Measurements from ENCODE around the gene LMBR1. TPM values are rescaled to one million over a fixed set of nuclear protein-coding genes. Genes with fewer than 3 reads are reported as not detected.

The LMBR1 gene
- total and polyA plus RNA-seq, 2 of the 4 experiments (the other 2 are of a cell fraction): 11.9 to 19.9 TPM

DNA sequence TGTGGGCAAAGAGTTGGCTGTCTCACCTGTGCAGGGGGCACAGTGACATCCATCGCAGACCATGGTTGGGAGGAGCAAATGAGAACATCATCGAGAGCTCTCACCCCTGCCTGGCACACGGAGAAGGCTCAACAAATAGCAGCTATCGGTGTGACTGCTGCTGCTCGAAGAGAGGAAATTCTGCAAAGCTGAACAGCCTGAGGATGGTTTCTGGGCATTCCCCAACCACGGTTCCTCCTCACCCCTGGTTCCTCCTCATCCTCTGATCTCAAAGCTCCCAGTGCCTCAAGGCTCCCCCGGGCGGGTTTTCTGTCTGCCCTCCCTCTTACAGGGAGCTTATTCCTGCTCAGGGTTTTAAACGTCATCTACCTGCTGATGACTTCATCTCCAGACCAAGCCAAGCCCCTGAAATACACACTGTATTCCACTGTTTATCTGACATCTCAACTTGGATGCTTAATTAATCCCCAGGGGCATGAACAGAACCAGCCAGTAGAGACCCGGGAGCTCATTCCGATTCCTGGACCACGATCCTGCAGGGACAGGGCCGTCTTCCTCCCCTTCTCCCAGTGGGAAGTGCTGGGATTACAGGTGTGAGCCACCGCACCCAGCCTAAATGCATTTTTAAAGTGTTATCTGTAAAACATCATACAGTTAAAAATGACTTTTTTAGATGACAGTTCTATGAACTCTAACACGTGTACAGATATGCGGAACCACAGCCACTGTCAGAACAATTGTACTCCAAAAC is 37.0 kb upstream of the LMBR1 start:
- H2BK20ac ChIP-seq (ENCODE audit: low read depth, low read length): no peak overlapping the region
- POLR2A ChIA-PET (ENCODE audit: unreplicated experiment): no interaction called here
- TF ChIP-seq MAZ (IDR thresholded peaks at IDR 0.05; ENCODE audit: borderline replicate concordance, low read depth, low read length) (no peak), RAD21 (IDR thresholded peaks at IDR 0.05; ENCODE audit: low read length) (no peak), RCOR1 (IDR thresholded peaks at IDR 0.05; ENCODE audit: insufficient replicate concordance, low read length) (no peak), NFE2L2 (IDR thresholded peaks at IDR 0.05; ENCODE audit: low read depth, low read length) (no peak), MAFK (IDR thresholded peaks at IDR 0.05; ENCODE audit: low read depth, low read length) (no peak), POLR2A (IDR thresholded peaks at IDR 0.05; ENCODE audit: low read depth, low read length) (no peak), CHD1 (IDR thresholded peaks at IDR 0.05; ENCODE audit: low read depth, low read length) (no peak), RFX5 (IDR thresholded peaks at IDR 0.05; ENCODE audit: low read depth, low read length) (no peak), FOS (IDR thresholded peaks at IDR 0.05; ENCODE audit: low read depth, low read length) (no peak), SMC3 (IDR thresholded peaks at IDR 0.05; ENCODE audit: low read depth, low read length) (no peak), BHLHE40 (IDR thresholded peaks at IDR 0.05; ENCODE audit: low read depth, low read length) (no peak)
- TF ChIP-seq, protein P1, sequence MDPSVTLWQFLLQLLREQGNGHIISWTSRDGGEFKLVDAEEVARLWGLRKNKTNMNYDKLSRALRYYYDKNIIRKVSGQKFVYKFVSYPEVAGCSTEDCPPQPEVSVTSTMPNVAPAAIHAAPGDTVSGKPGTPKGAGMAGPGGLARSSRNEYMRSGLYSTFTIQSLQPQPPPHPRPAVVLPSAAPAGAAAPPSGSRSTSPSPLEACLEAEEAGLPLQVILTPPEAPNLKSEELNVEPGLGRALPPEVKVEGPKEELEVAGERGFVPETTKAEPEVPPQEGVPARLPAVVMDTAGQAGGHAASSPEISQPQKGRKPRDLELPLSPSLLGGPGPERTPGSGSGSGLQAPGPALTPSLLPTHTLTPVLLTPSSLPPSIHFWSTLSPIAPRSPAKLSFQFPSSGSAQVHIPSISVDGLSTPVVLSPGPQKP (IDR thresholded peaks at IDR 0.05; ENCODE audit: borderline replicate concordance, low read depth, low read length): no peak
- TF ChIP-seq, protein P2, sequence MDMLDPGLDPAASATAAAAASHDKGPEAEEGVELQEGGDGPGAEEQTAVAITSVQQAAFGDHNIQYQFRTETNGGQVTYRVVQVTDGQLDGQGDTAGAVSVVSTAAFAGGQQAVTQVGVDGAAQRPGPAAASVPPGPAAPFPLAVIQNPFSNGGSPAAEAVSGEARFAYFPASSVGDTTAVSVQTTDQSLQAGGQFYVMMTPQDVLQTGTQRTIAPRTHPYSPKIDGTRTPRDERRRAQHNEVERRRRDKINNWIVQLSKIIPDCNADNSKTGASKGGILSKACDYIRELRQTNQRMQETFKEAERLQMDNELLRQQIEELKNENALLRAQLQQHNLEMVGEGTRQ (IDR thresholded peaks at IDR 0.05; ENCODE audit: low read depth, low read length): no peak
- no peak overlapping the region for H4K8ac ChIP-seq (ENCODE audit: low read depth in 2 of 2, low read length in 2 of 2)
- H3K4me3 ChIP-seq (ENCODE audit: insufficient read depth, low read depth, low read length): no peak overlapping the region
- no peaks in the 10 kb centered on the region for H3K36me3 ChIP-seq (ENCODE audit: control insufficient read depth, insufficient read depth, low read length)
- no peak overlapping the region for H2AFZ ChIP-seq (replicated peaks; ENCODE audit: low read length, poor library complexity)
- H2BK5ac ChIP-seq (ENCODE audit: low read depth, low read length, poor library complexity, severe bottlenecking): no peak overlapping the region
- H3K56ac ChIP-seq (ENCODE audit: extremely low read depth, insufficient read depth, low read length): no peak overlapping the region
- no peaks in the 10 kb centered on the region; the same call in 1 of the 2 replicates for H3K9me1 ChIP-seq (ENCODE audit: insufficient read depth, low read length)
- no peak overlapping the region for H2AK5ac ChIP-seq (ENCODE audit: low read depth, low read length)
- H3K14ac ChIP-seq (replicated peaks; ENCODE audit: low read depth, low read length): no peak overlapping the region
- intact Hi-C loops (cut with micrococcal nuclease) (no loop called here), in situ Hi-C loops (cut with MboI; ENCODE audit: low sequenced_read_pairs) (no loop called here), dilution Hi-C loops (cut with HindIII; ENCODE audit: low sequenced_read_pairs, unreplicated experiment) (no loop called here)
- no peak for ATAC-seq (ENCODE audit: low read depth)
- no peaks in the 10 kb centered on the region for H4K20me1 ChIP-seq (ENCODE audit: insufficient read depth, low read length)
- H4K91ac ChIP-seq (ENCODE audit: insufficient read depth, low read depth, low read length): no peak overlapping the region
- CTCF ChIA-PET: no interaction called here
- H3K27me3 ChIP-seq (ENCODE audit: control insufficient read depth, insufficient read depth, low read length): peaks cover 10% of the 10 kb centered on the region
- H3K27ac ChIP-seq (ENCODE audit: insufficient read depth, low read length): no peak overlapping the region
- no peak overlapping the region for H3K9ac ChIP-seq (ENCODE audit: low read depth, low read length)
- H2AK9ac ChIP-seq (replicated peaks; ENCODE audit: low read depth, low read length, poor library complexity): no peak overlapping the region
- DNase-seq: no peak
- H3K79me1 ChIP-seq (ENCODE audit: low read depth in 1 of 2, low read length in 2 of 2): no peaks in the 10 kb centered on the region
- H3K4ac ChIP-seq (ENCODE audit: low read depth, low read length): no peak overlapping the region
- no peak overlapping the region for H4K5ac ChIP-seq (ENCODE audit: low read depth, low read length)
- H2BK120ac ChIP-seq (ENCODE audit: low read depth, low read length): no peak overlapping the region
- BruUV-seq (replicated peaks): no TSS peak
- H2BK15ac ChIP-seq (ENCODE audit: low read depth, low read length): no peak overlapping the region
- H3K4me1 ChIP-seq (ENCODE audit: control insufficient read depth, insufficient read depth, low read length): no peaks in the 10 kb centered on the region
- no peak overlapping the region for H3K18ac ChIP-seq (ENCODE audit: low read depth, low read length)
- H3K23ac ChIP-seq (ENCODE audit: low read depth, low read length): no peak overlapping the region
- H3K9me3 ChIP-seq (ENCODE audit: control insufficient read depth, insufficient read depth, low read length): no peaks in the 10 kb centered on the region
- no peak overlapping the region for H3K4me2 ChIP-seq (ENCODE audit: low read depth, low read length)
- WGBS, 2 experiments (ENCODE audit: extremely low coverage in 2 of 2, insufficient read length in 1 of 2): 64% methylated on average over 7 of the region's 16 CpGs; no CpG with 5 or more reads in 1 of the 2 experiments

Measured in IMR-90 (cell line).